SK-N-MC (cell line): ENCODE measurements around the gene ASGR1.
"Not testable (repeated sequence)": the region's sequence is repeated elsewhere in the genome, so short reads cannot be mapped to it uniquely, and the experiment has no call there.

Experiments
- EZH2 ChIP-seq: fragments of 200-600 bp; sonication (generic); IDR thresholded peaks from one replicate; pipeline ENCODE4 v1.6.1; 2017; ENCODE audit warnings: antibody characterized with exemption
- FOXP2 ChIP-seq: optimal IDR thresholded peaks from 2 replicates; pipeline ENCODE3; 2011; ENCODE audit warnings: mild to moderate bottlenecking, moderate library complexity; ENCODE audit not compliant: insufficient read depth; ENCODE audit errors: extremely low read length, control extremely low read depth
- POLR2AphosphoS5 ChIP-seq: IDR thresholded peaks from 2 replicates; pipeline ENCODE4 v1.6.1; 2012; ENCODE audit warnings: mild to moderate bottlenecking, low read depth, low read length, borderline replicate concordance

- not testable (repeated sequence) for TF ChIP-seq EZH2, POLR2AphosphoS5, FOXP2
Observed at GRCh38 chr17:7159571-7159970, 19.6 kb downstream of the ASGR1 start.
